ENCODE measurements around the gene FBXL16.

Gene FBXL16

GRCh38 chr16:689175-689897, 16.3 kb downstream of the FBXL16 start:
- DNase-seq, result no peak

DNA sequence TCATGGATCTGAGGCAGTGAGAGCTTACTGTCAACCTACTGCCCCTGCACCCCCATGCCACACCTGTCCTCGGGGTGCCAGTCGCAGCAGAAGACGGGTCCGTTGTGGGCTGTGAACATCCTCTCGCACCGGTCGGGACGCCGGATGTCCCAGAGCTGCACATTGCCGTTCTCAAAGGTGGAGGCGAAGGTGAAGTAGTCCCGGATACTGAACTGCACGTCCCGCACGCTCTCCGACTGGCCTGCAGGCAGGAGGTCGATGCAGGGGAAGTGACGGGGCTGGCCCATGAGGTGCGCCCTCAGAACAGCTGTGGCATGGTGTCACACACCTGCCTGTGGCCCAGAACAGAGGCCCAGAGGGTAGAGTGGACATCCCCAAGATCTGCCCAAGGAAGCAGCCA, 18.1 kb downstream of the FBXL16 start:
- no peak for DNase-seq

DNA sequence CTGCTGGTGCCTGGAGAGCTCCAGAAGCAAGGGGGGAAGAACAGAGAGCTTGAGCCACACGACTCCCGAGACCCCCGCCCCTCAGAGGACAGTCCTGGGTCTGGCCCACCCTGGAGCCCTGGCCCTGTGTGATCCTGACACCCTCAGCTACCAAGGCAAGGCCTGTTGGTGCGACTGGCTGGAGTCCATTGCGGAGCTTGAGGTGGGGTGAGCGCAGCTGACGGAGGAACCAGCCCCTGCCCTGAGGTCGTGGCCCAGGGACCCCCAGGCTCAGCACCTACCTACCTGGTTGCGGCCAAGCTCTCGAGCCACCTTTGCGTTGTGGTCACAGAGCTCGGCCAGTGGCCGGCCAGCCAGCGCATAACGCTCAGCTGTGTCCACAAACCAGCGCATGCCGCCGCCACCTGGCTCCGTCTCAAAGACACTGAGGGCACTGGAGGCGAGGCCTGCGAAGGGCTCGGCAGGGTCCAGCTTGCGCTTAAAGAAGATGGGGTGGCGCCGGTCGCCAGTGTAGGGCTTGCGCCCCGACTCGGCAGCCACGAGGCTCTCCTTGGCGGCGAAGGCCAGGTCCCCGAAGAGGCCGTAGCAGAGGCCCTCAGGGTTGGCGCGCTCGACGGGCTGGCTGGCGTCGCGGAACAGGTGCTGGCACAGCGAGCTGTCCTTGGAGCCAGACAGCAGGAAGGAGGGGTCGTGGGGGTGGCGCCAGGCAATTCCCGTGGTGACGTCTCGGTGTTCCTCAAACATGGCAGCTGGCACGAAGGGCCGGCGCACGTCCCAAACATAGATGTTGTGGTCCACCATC, 18.9 kb downstream of the FBXL16 start:
- no peak for DNase-seq

GRCh38 chr16:685967-686366, 19.6 kb downstream of the FBXL16 start:
- peak; percentile 48 for DNase-seq

- peak; percentile 46 for DNase-seq
These were observed 20.5 kb downstream of the FBXL16 start for GRCh38 chr16:684961-685696.

DNA sequence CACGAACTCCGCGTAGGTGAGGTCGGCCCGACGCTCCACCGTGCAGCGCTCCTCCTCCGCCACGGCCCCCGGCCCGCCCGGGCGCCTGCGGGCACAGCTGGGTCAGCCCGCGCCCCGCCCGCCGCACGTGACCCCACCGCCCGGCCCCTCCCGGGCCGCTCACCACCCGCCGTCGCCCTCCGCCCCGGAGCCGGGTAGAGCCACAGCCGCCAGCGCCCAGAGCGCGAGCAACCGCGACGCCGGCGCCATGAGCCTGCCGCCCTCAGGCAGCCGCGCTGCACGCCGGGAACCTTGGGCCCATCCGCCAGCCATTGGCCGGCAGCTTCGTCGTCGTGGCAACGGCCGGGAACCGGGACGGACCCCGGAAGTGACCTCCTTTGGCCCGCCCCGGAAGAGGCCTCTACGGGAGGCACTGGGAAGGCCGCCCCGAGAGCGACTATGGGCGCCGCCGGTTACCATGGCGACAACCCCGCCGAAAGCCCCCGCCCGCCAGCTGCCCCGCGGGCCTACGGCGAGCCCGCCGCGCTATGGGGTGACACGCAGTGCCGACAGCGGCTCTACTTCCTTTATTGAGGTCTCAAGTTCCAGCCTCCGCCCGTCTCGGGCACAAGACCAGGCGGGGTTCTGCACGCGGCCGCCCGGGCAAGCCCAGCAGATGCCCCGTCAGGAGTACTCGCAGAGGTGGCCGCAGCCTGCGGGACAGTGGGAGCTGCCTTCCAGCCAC, 21.4 kb downstream of the FBXL16 start, which contains the start of gene JMJD8:
JMJD8 (minus strand) TSS at position 264 of the 724 bp plus-strand sequence; CDS start at position 249, 15 bp downstream.
- DNase-seq, result peak; percentile 98

GRCh38 chr16:683396-684070, 22.1 kb downstream of the FBXL16 start:
- DNase-seq, result no peak

GRCh38 chr16:682493-683395, 22.9 kb downstream of the FBXL16 start:
- no peak for DNase-seq

- DNase-seq, result peak; percentile 16
These were observed 23.7 kb downstream of the FBXL16 start for GRCh38 chr16:681746-682427.

- peak; percentile 37 for DNase-seq
These were observed 24.4 kb downstream of the FBXL16 start for GRCh38 chr16:680967-681745.

- DNase-seq, result no peak
These were observed 25.0 kb downstream of the FBXL16 start for GRCh38 chr16:680625-680945.

GRCh38 chr16:679814-680624, 25.6 kb downstream of the FBXL16 start, which contains the start of gene STUB1:
Gene STUB1 (plus strand): TSS chr16:680410. CDS start chr16:680526, 116 bp downstream.
- DNase-seq, result peak; percentile 90

- DNase-seq, result peak; percentile 87
These were observed 26.5 kb downstream of the FBXL16 start for GRCh38 chr16:678858-679813.

GRCh38 chr16:678209-678857, 27.3 kb downstream of the FBXL16 start:
- DNase-seq, result peak; percentile 55

DNA sequence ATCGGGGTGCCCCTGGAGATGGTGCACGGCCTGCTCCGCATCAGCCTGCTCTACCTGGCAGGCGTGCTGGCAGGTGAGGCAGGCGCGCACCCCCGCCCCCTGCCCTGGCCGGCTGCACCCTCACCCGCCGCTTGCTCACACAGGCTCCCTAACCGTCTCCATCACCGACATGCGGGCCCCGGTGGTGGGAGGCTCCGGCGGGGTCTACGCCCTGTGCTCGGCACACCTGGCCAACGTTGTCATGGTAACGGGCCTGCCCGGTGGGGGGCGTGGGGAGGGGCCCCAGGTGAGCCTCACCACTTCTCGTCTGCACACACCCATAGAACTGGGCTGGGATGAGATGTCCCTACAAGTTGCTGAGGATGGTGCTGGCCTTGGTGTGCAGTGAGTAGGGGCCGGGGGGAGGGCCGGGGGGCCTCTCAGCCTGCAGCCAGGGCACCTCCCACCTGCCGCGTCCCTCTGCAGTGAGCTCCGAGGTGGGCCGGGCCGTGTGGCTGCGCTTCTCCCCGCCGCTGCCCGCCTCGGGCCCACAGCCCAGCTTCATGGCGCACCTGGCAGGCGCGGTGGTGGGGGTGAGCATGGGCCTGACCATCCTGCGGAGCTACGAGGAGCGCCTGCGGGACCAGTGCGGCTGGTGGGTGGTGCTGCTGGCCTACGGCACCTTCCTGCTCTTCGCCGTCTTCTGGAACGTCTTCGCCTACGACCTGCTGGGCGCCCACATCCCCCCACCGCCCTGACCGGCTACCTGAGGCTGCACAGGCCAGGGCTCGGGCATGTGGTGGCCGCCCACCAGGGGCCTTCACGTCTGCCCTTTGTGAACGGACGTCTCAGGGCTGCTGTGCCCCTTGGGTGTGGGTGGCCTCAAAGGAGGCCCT, 28.0 kb downstream of the FBXL16 start:
- peak; percentile 95 for DNase-seq

DNA sequence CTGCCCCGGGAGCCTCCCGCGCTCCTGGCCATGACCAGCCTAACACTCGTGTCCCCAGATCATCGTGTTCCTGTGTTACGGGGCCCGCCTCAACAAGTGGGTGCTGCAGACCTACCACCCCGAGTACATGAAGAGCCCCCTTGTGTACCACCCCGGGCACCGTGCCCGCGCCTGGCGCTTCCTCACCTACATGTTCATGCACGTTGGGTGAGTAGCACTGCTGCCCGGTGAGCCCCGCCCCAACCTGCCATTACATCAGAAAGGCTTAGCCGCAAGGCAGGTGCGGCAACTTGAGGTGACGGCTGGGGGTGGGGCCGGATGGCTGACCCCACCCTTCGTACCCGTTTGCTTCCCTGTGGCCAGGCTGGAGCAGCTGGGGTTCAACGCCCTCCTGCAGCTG, 28.7 kb downstream of the FBXL16 start:
- peak; percentile 93 for DNase-seq

All from NCI-H146 (cell line).